IPS-15b (cell line): ENCODE data around the gene UBE2V1.

Source experiments
- H3K27me3 ChIP-seq: one replicate; pipeline ENCODE4 v1.6.1; 2013; ENCODE audit warnings: low read length; ENCODE audit not compliant: control insufficient read depth, insufficient read depth
- H3K36me3 ChIP-seq: one replicate; pipeline ENCODE4 v1.6.1; 2013; ENCODE audit warnings: low read length; ENCODE audit not compliant: control insufficient read depth, insufficient read depth
- H3K4me1 ChIP-seq: one replicate; pipeline ENCODE4 v1.6.1; 2013; ENCODE audit warnings: mild to moderate bottlenecking, low read length; ENCODE audit not compliant: control insufficient read depth, insufficient read depth
- H3K4me3 ChIP-seq: one replicate; pipeline ENCODE4 v1.5.1; 2013; ENCODE audit warnings: low read depth, low read length
- H3K9ac ChIP-seq: one replicate; pipeline ENCODE4 v1.6.1; 2013; ENCODE audit warnings: low read depth, mild to moderate bottlenecking, low read length
- H3K9me3 ChIP-seq: one replicate; pipeline ENCODE4 v1.6.1; 2013; ENCODE audit warnings: mild to moderate bottlenecking, low read length; ENCODE audit not compliant: control insufficient read depth, insufficient read depth

Gene UBE2V1

DNA sequence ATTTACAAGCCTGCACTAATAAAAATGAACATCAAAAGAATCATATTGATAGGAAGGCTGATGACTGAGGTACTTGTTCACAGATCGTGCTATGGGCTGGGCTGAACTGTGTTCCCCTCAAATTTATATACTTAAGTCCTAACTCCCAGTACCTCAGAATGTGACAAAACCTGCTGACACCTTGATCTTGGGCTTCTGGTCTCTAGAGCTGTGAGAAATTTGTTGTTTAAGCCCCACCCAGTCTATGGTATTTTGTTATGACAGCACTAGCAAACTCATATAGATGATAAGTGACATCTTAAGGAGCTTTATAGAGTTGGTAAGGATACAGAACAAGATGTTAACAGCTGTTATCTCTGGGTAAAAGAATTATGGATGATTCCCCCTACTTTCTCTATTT, 13.8 kb downstream of the UBE2V1 start:
- no peak overlapping the region for H3K9ac ChIP-seq
- no peaks in the 10 kb centered on the region for H3K27me3 ChIP-seq
- H3K36me3 ChIP-seq, result peaks cover 7% of the 10 kb centered on the region
- no peak overlapping the region for H3K4me3 ChIP-seq
- no peaks in the 10 kb centered on the region for H3K9me3 ChIP-seq
- H3K4me1 ChIP-seq, result peaks cover 12% of the 10 kb centered on the region

DNA sequence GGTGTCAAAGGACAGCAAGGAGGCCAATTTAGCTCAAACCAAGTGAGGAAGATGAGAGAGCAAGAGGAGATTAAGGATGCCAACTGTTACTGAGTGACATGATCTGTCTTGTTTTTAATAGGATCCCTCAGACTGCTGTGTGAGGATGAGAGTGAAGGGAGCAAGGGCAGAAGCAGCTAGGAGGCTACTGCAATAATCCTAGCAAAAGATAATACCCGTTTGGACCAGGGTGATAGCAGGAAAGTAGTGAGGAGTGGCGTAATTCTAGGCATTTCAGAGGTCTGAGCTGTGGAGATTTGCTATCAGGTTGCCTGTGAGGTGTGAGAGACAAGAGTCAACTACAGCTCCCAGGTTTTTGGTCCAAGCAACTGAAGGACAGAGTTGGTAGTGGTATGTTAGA, 14.7 kb downstream of the UBE2V1 start:
- peaks cover 9% of the 10 kb centered on the region for H3K36me3 ChIP-seq
- H3K9me3 ChIP-seq, result no peaks in the 10 kb centered on the region
- no peak overlapping the region for H3K9ac ChIP-seq
- H3K27me3 ChIP-seq, result no peaks in the 10 kb centered on the region
- peaks cover 12% of the 10 kb centered on the region for H3K4me1 ChIP-seq
- H3K4me3 ChIP-seq, result no peak overlapping the region

GRCh38 chr20:50097843-50098242, 15.1 kb downstream of the UBE2V1 start:
- Histone ChIP-seq H3K9ac (no peak overlapping the region), H3K4me1 (peaks cover 12% of the 10 kb centered on the region), H3K36me3 (peaks cover 9% of the 10 kb centered on the region), H3K27me3 (no peaks in the 10 kb centered on the region), H3K4me3 (no peak overlapping the region), H3K9me3 (no peaks in the 10 kb centered on the region)

- no peaks in the 10 kb centered on the region for H3K27me3 ChIP-seq
- no peak overlapping the region for H3K4me3 ChIP-seq
- H3K9me3 ChIP-seq, result no peaks in the 10 kb centered on the region
- peaks cover 6% of the 10 kb centered on the region for H3K4me1 ChIP-seq
- H3K36me3 ChIP-seq, result peaks cover 9% of the 10 kb centered on the region
- no peak overlapping the region for H3K9ac ChIP-seq
Observed at GRCh38 chr20:50096237-50096636, 16.7 kb downstream of the UBE2V1 start.

GRCh38 chr20:50095476-50096078, 17.4 kb downstream of the UBE2V1 start:
- Histone ChIP-seq H3K9me3 (no peaks in the 10 kb centered on the region), H3K36me3 (peaks cover 9% of the 10 kb centered on the region), H3K27me3 (no peaks in the 10 kb centered on the region), H3K4me3 (no peak overlapping the region), H3K4me1 (peaks cover 6% of the 10 kb centered on the region), H3K9ac (no peak overlapping the region)

DNA sequence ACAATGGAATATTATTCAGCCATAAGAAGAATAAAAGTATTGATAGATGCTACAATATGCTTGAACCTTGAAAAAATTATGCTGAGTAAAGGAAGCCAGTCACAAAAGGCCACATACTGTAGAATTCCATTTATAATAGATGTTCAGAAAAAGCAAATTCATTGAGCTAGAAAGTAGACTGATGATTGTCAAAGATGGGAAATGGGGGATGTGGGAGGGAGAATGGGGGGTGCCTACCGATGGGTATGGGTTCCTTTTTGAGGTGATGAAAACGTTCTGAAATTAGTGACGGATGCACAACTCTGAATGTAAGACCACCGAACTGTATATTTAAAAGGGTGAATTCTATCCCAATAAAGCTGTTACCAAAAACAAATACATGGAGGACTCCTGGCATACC, 18.4 kb downstream of the UBE2V1 start:
- H3K9me3 ChIP-seq, result no peaks in the 10 kb centered on the region
- H3K9ac ChIP-seq, result no peak overlapping the region
- H3K4me3 ChIP-seq, result no peak overlapping the region
- H3K4me1 ChIP-seq, result peaks cover 6% of the 10 kb centered on the region
- H3K36me3 ChIP-seq, result peaks cover 9% of the 10 kb centered on the region
- no peaks in the 10 kb centered on the region for H3K27me3 ChIP-seq

- Histone ChIP-seq H3K36me3 (peaks cover 13% of the 10 kb centered on the region), H3K9me3 (no peaks in the 10 kb centered on the region), H3K4me1 (no peaks in the 10 kb centered on the region), H3K9ac (no peak overlapping the region), H3K4me3 (no peak overlapping the region), H3K27me3 (no peaks in the 10 kb centered on the region)
Observed at GRCh38 chr20:50093240-50093639, 19.7 kb downstream of the UBE2V1 start.

DNA sequence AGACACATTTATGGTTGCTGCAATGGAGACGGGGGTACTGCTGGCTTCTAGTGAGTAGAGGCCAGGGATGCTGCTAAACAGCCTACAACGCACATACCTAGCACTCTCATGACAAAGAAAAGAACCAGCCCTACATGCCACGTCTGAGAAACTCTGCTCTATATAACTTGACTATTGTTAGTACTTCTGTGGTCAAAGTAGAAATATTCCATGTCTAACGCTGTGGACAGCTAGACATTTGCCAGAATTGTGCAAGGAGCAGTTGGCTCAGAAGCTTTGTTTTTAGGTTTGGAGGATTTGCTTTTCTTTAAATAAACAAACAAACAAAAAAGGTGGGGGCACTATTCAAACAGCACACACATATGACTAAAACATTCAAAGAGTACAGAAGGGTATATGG, 20.5 kb downstream of the UBE2V1 start:
- Histone ChIP-seq H3K4me3 (no peak overlapping the region), H3K9me3 (no peaks in the 10 kb centered on the region), H3K4me1 (no peaks in the 10 kb centered on the region), H3K9ac (no peak overlapping the region), H3K36me3 (peaks cover 13% of the 10 kb centered on the region), H3K27me3 (no peaks in the 10 kb centered on the region)

GRCh38 chr20:50089787-50090177, 23.2 kb downstream of the UBE2V1 start:
- Histone ChIP-seq H3K36me3 (peaks cover 10% of the 10 kb centered on the region), H3K27me3 (no peaks in the 10 kb centered on the region), H3K9ac (no peak overlapping the region), H3K9me3 (no peaks in the 10 kb centered on the region), H3K4me1 (peaks cover 4% of the 10 kb centered on the region), H3K4me3 (no peak overlapping the region)

DNA sequence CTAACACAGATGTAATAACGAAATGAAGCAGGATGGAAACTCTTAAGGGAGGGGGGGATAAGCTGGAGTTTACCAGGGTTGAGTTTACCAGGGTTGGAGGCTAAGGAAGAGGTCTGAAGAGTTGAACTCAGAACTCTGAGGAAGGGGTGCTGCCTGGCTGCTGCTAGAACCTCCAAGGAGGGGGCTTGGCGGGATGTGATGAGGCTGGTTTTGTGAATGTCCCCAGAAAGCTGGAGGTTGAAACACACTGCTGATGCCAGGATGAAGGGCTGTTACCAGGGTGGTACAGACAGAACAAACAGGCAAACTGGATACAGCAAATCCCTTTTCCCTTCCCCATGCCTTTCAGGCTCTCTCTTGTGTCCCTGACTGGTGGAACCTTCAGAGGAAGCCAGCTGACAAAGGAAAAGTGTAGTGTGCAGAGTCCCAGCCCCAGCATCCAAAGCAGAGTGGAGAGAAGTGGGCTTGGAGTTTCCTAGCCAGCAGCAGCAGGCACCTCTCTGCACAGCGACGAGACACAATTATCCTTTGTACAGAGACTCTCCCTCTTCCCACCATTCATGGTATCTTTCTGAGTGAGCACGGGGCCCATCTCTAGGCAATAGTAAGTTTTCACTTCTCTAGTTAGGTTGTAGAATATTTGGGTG, 23.7 kb downstream of the UBE2V1 start:
- H3K36me3 ChIP-seq, result peaks cover 6% of the 10 kb centered on the region

DNA sequence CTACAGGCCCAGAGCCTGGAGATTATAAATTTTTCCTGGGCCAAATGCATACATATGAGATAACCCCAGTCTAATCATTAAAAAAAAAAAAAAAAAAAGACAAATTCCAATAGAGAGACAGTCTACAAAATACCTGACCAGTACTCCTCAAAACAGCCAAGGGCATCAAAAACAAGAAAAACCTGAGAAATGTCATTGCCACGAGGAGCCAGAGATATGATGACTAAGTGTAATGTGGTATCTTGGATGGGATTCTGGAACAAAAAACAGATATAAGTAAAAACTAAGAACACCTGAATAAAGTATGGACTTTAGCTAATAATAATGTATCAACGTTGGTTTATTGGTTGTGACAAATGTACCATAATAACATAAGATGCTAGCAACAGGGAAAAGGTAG, 24.9 kb downstream of the UBE2V1 start:
- H3K9me3 ChIP-seq, result no peaks in the 10 kb centered on the region
- no peak overlapping the region for H3K4me3 ChIP-seq
- H3K36me3 ChIP-seq, result peaks cover 4% of the 10 kb centered on the region
- no peak overlapping the region for H3K9ac ChIP-seq
- H3K4me1 ChIP-seq, result peaks cover 4% of the 10 kb centered on the region
- H3K27me3 ChIP-seq, result no peaks in the 10 kb centered on the region

More for the DNA sequence above, 23.7 kb downstream of the UBE2V1 start:
- Histone ChIP-seq H3K4me1 (peaks cover 4% of the 10 kb centered on the region), H3K9me3 (no peaks in the 10 kb centered on the region), H3K27me3 (no peaks in the 10 kb centered on the region), H3K9ac (no peak overlapping the region), H3K4me3 (no peak overlapping the region)
